ENCODE data around the gene MFSD2B. TPM values are rescaled to one million over a fixed set of nuclear protein-coding genes. Genes with fewer than 3 reads are reported as not detected.
"Not testable (repeated sequence)": the region's sequence is repeated elsewhere in the genome, so short reads cannot be mapped to it uniquely, and the experiment has no call there.

MFSD2B gene
- total and polyA plus RNA-seq, 8 donors = 0.12 to 0.61 TPM; not detected in 6

DNA sequence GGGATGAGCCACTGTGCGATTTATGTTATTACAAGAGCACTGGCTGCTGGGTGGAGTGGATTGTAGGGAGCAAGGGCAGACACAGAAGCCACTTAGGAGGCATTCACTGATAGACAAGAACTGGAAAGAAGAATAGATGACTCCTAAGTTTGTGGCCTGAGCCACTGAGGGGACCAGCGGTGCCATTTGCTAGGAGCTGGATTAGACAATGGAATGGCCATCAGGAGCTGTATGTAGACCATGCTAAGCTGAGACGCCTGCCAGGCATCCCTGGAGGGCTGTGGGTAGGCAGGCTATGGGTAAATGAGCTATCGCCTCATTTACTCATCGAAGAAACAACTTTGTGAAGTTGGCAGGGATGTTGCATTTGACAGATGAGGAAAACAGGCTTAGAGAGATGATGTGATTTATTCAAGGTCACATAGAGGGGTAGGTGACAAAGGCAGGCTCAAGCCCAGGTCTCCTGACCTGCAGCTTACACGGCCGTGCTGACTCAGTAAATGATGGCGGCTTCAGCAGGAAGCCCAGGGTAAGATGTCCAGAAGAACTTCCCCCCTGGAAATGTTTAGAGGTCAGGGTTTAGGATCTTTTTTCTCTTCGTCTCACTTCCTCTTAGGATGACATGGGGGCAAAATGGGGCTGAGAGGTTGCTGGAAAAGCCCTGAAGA, 2.8 kb downstream of the MFSD2B start:
- peaks cover 7 to 43% (median 25%) of the 10 kb centered on the region in 3 donors for H3K27me3 ChIP-seq
- DNase-seq = no peak
- TF ChIP-seq, protein P1, sequence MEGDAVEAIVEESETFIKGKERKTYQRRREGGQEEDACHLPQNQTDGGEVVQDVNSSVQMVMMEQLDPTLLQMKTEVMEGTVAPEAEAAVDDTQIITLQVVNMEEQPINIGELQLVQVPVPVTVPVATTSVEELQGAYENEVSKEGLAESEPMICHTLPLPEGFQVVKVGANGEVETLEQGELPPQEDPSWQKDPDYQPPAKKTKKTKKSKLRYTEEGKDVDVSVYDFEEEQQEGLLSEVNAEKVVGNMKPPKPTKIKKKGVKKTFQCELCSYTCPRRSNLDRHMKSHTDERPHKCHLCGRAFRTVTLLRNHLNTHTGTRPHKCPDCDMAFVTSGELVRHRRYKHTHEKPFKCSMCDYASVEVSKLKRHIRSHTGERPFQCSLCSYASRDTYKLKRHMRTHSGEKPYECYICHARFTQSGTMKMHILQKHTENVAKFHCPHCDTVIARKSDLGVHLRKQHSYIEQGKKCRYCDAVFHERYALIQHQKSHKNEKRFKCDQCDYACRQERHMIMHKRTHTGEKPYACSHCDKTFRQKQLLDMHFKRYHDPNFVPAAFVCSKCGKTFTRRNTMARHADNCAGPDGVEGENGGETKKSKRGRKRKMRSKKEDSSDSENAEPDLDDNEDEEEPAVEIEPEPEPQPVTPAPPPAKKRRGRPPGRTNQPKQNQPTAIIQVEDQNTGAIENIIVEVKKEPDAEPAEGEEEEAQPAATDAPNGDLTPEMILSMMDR (IDR thresholded peaks at IDR 0.05) = no peak
- peaks cover 12 to 21% (median 14%) of the 10 kb centered on the region in 4 donors for H3K4me1 ChIP-seq
- no peak overlapping the region for H3K27ac ChIP-seq
- 70 to 83% (median 79%) methylated on average over 9 of the region's 9 CpGs for WGBS, 5 donors
- H3K4me3 ChIP-seq = no peak overlapping the region
- intact Hi-C loops (cut with DNase I; ENCODE audit: low total_unique reads) = no loop called here
- no peaks in the 10 kb centered on the region for H3K36me3 ChIP-seq
- no peaks in the 10 kb centered on the region for H3K9me3 ChIP-seq

GRCh38 chr2:24014902-24015301, 5.0 kb downstream of the MFSD2B start:
- H3K27ac ChIP-seq; H3K4me1 ChIP-seq; DNase-seq; H3K4me3 ChIP-seq; H3K36me3 ChIP-seq; H3K9me3 ChIP-seq; intact Hi-C loops (cut with DNase I; ENCODE audit: low total_unique reads): not testable (repeated sequence)
- H3K27me3 ChIP-seq = peaks cover 5 to 27% (median 13%) of the 10 kb centered on the region in 3 donors
- 90 to 95% (median 92%) methylated on average over 6 of the region's 6 CpGs for WGBS, 5 donors

- TF ChIP-seq POLR2A (IDR thresholded peaks at IDR 0.05) (no peak), EP300 (IDR thresholded peaks at IDR 0.05) (no peak), POLR2AphosphoS5 (IDR thresholded peaks at IDR 0.05) (no peak)
- TF ChIP-seq, protein P1 (IDR thresholded peaks at IDR 0.05) = no peak
- Histone ChIP-seq H3K36me3 (no peaks in the 10 kb centered on the region), H3K4me3 (no peak overlapping the region), H3K9me3 (no peaks in the 10 kb centered on the region), H3K27ac (no peak overlapping the region), H3K4me1 (peaks cover 0 to 1% (median 0%) of the 10 kb centered on the region in 4 donors), H3K27me3 (peaks cover 2 to 18% (median 4%) of the 10 kb centered on the region in 3 donors)
- intact Hi-C loops (cut with DNase I; ENCODE audit: low total_unique reads) = no loop called here
- no peak for DNase-seq
- WGBS, 5 donors = 63 to 75% (median 72%) methylated on average over 8 to 11 of the region's 11 CpGs
Observed at GRCh38 chr2:24015562-24016375, 5.9 kb downstream of the MFSD2B start.

GRCh38 chr2:24016376-24016761, 6.5 kb downstream of the MFSD2B start:
- H3K27ac ChIP-seq = no peak overlapping the region
- H3K4me1 ChIP-seq = no peaks in the 10 kb centered on the region
- WGBS, 5 donors = 71 to 90% (median 80%) methylated on average over 7 to 9 of the region's 9 CpGs
- TF ChIP-seq EP300 (IDR thresholded peaks at IDR 0.05) (no peak), POLR2A (IDR thresholded peaks at IDR 0.05) (no peak), POLR2AphosphoS5 (IDR thresholded peaks at IDR 0.05) (no peak)
- TF ChIP-seq, protein P1 (IDR thresholded peaks at IDR 0.05) = no peak
- intact Hi-C loops (cut with DNase I; ENCODE audit: low total_unique reads) = no loop called here
- no peaks in the 10 kb centered on the region for H3K9me3 ChIP-seq
- no peak for DNase-seq
- peaks cover 0 to 12% (median 0%) of the 10 kb centered on the region in 3 donors for H3K27me3 ChIP-seq
- H3K36me3 ChIP-seq = no peaks in the 10 kb centered on the region
- H3K4me3 ChIP-seq = no peak overlapping the region
